KMS-11 (cell line): ENCODE measurements around the gene RFC4.
"Not testable (repeated sequence)": the region's sequence is repeated elsewhere in the genome, so short reads cannot be mapped to it uniquely, and the experiment has no call there.

Source experiments
- H2AFZ ChIP-seq: fragments of 200-600 bp; sonication (generic); 2 replicates; pipeline ENCODE4 v1.6.1; 2016; ENCODE audit warnings: antibody characterized with exemption, mixed run types, low read depth
- H3K27ac ChIP-seq: fragments of 200-600 bp; sonication (generic); 2 replicates; pipeline ENCODE4 v1.6.1; 2016; ENCODE audit warnings: mild to moderate bottlenecking, mixed run types
- H3K27me3 ChIP-seq: fragments of 200-600 bp; sonication (generic); 2 replicates; pipeline ENCODE4 v1.6.1; 2017; ENCODE audit warnings: mild to moderate bottlenecking, low read depth, mixed run types, moderate library complexity; ENCODE audit not compliant: insufficient read depth
- H3K36me3 ChIP-seq: fragments of 200-600 bp; sonication (generic); 2 replicates; pipeline ENCODE4 v1.6.1; 2017; ENCODE audit warnings: mild to moderate bottlenecking, mixed run types; ENCODE audit not compliant: insufficient read depth
- H3K4me1 ChIP-seq: fragments of 200-600 bp; sonication (generic); 2 replicates; pipeline ENCODE4 v1.6.1; 2016; ENCODE audit warnings: mild to moderate bottlenecking, low read depth, mixed run types; ENCODE audit not compliant: poor library complexity, severe bottlenecking
- H3K4me2 ChIP-seq: fragments of 200-600 bp; sonication (generic); 2 replicates; pipeline ENCODE4 v1.7.0; 2016; ENCODE audit warnings: mild to moderate bottlenecking, mixed run types
- H3K4me3 ChIP-seq: fragments of 200-600 bp; sonication (generic); IDR thresholded peaks from 2 replicates; pipeline ENCODE4 v1.6.1; 2017; ENCODE audit warnings: low read depth, low read length, mixed read lengths; ENCODE audit not compliant: insufficient read depth
- H3K79me2 ChIP-seq: fragments of 200-600 bp; sonication (generic); 2 replicates; pipeline ENCODE4 v1.6.1; 2016; ENCODE audit warnings: low read depth, mixed run types; ENCODE audit not compliant: insufficient read depth
- H3K9ac ChIP-seq: fragments of 200-600 bp; sonication (generic); 2 replicates; pipeline ENCODE4 v1.6.1; 2016; ENCODE audit warnings: mild to moderate bottlenecking, mixed run types
- H4K20me1 ChIP-seq: fragments of 200-600 bp; sonication (generic); 2 replicates; pipeline ENCODE4 v1.6.1; 2016; ENCODE audit warnings: mild to moderate bottlenecking, mixed run types; ENCODE audit not compliant: insufficient read depth
- CTCF ChIP-seq: fragments of 200-600 bp; sonication (generic); conservative IDR thresholded peaks from 2 replicates; pipeline ENCODE4 v1.6.1; 2017; ENCODE audit warnings: low read depth, mild to moderate bottlenecking, antibody characterized with exemption, low read length, moderate library complexity, mixed read lengths

RFC4 gene

GRCh38 chr3:186823386-186823785 is 17.1 kb upstream of the RFC4 start:
- no peak overlapping the region for H3K27ac ChIP-seq
- peaks cover 6% of the 10 kb centered on the region; the same call in 1 of the 2 replicates for H3K27me3 ChIP-seq
- no peak overlapping the region for H3K4me2 ChIP-seq
- H3K36me3 ChIP-seq = no peaks in the 10 kb centered on the region
- no peak overlapping the region for H3K9ac ChIP-seq
- H2AFZ ChIP-seq = no peak overlapping the region
- H4K20me1 ChIP-seq = no peaks in the 10 kb centered on the region
- peaks cover 12% of the 10 kb centered on the region for H3K4me1 ChIP-seq
- no peak for TF ChIP-seq CTCF
- H3K4me3 ChIP-seq = no peak overlapping the region
- no peaks in the 10 kb centered on the region for H3K79me2 ChIP-seq

GRCh38 chr3:186822388-186822759 is 16.1 kb upstream of the RFC4 start:
- not testable (repeated sequence) for H3K79me2 ChIP-seq, H3K27me3 ChIP-seq, H3K9ac ChIP-seq, H3K4me1 ChIP-seq, H4K20me1 ChIP-seq, H3K4me2 ChIP-seq, H3K36me3 ChIP-seq, H2AFZ ChIP-seq, H3K4me3 ChIP-seq, H3K27ac ChIP-seq

- Histone ChIP-seq H3K4me2 (no peak overlapping the region), H2AFZ (no peak overlapping the region), H3K4me1 (peaks cover 8% of the 10 kb centered on the region)
Observed at GRCh38 chr3:186821429-186822387, 15.4 kb upstream of the RFC4 start.

GRCh38 chr3:186818956-186819355 is 12.7 kb upstream of the RFC4 start:
- no peaks in the 10 kb centered on the region for H3K79me2 ChIP-seq
- H3K4me1 ChIP-seq = peaks cover 2% of the 10 kb centered on the region
- H2AFZ ChIP-seq = no peak overlapping the region
- no peaks in the 10 kb centered on the region for H3K36me3 ChIP-seq
- H3K27ac ChIP-seq = no peak overlapping the region
- H3K4me2 ChIP-seq = no peak overlapping the region
- H3K27me3 ChIP-seq = no peaks in the 10 kb centered on the region
- no peak overlapping the region for H3K4me3 ChIP-seq
- no peak for TF ChIP-seq CTCF
- no peak overlapping the region for H3K9ac ChIP-seq
- H4K20me1 ChIP-seq = no peaks in the 10 kb centered on the region

More at GRCh38 chr3:186821429-186822387, 15.4 kb upstream of the RFC4 start:
- Histone ChIP-seq H3K27ac (no peak overlapping the region), H3K9ac (no peak overlapping the region), H4K20me1 (no peaks in the 10 kb centered on the region), H3K27me3 (no peaks in the 10 kb centered on the region), H3K79me2 (no peaks in the 10 kb centered on the region), H3K4me3 (no peak overlapping the region), H3K36me3 (no peaks in the 10 kb centered on the region)
- TF ChIP-seq CTCF = peak; percentile 88

- no peak overlapping the region for H3K4me2 ChIP-seq
- H3K4me3 ChIP-seq = no peak overlapping the region
- no peak overlapping the region for H3K27ac ChIP-seq
- H3K36me3 ChIP-seq = no peaks in the 10 kb centered on the region
- H3K4me1 ChIP-seq = peaks cover 2% of the 10 kb centered on the region
- H3K9ac ChIP-seq = no peak overlapping the region
- H4K20me1 ChIP-seq = no peaks in the 10 kb centered on the region
- no peak overlapping the region for H2AFZ ChIP-seq
- H3K79me2 ChIP-seq = no peaks in the 10 kb centered on the region
- no peaks in the 10 kb centered on the region for H3K27me3 ChIP-seq
- TF ChIP-seq CTCF = no peak
Observed at GRCh38 chr3:186818516-186818915, 12.2 kb upstream of the RFC4 start.
